ENCODE data around the gene TBCK.

TBCK gene

GRCh38 chr4:106051514-106051913, 264.5 kb downstream of the TBCK start:
- TF ChIP-seq CTCF (conservative IDR thresholded peaks at IDR 0.05; ENCODE audit: low read depth, low read length) = no peak
- no peaks in the 10 kb centered on the region for H3K27me3 ChIP-seq (ENCODE audit: insufficient read depth, low read depth)
- no peaks in the 10 kb centered on the region for H3K4me1 ChIP-seq (ENCODE audit: low read depth, poor library complexity, severe bottlenecking)
- H2AFZ ChIP-seq (ENCODE audit: low read depth) = no peak overlapping the region
- H3K79me2 ChIP-seq (ENCODE audit: insufficient read depth, low read depth) = no peaks in the 10 kb centered on the region
- H3K4me3 ChIP-seq (IDR thresholded peaks at IDR 0.05; ENCODE audit: insufficient read depth, low read depth, low read length) = no peak overlapping the region
- H4K20me1 ChIP-seq (ENCODE audit: insufficient read depth) = no peaks in the 10 kb centered on the region
- no peak overlapping the region for H3K27ac ChIP-seq
- H3K4me2 ChIP-seq = no peak overlapping the region
- H3K36me3 ChIP-seq (ENCODE audit: insufficient read depth) = no peaks in the 10 kb centered on the region
- no peak overlapping the region for H3K9ac ChIP-seq

GRCh38 chr4:106049490-106049889, 266.5 kb downstream of the TBCK start:
- no peak overlapping the region for H3K27ac ChIP-seq
- no peak for TF ChIP-seq CTCF (conservative IDR thresholded peaks at IDR 0.05; ENCODE audit: low read depth, low read length)
- H3K4me1 ChIP-seq (ENCODE audit: low read depth, poor library complexity, severe bottlenecking) = no peaks in the 10 kb centered on the region
- no peaks in the 10 kb centered on the region for H4K20me1 ChIP-seq (ENCODE audit: insufficient read depth)
- no peaks in the 10 kb centered on the region for H3K79me2 ChIP-seq (ENCODE audit: insufficient read depth, low read depth)
- H3K36me3 ChIP-seq (ENCODE audit: insufficient read depth) = no peaks in the 10 kb centered on the region
- no peak overlapping the region for H3K4me2 ChIP-seq
- no peak overlapping the region for H3K4me3 ChIP-seq (IDR thresholded peaks at IDR 0.05; ENCODE audit: insufficient read depth, low read depth, low read length)
- H2AFZ ChIP-seq (ENCODE audit: low read depth) = no peak overlapping the region
- no peaks in the 10 kb centered on the region for H3K27me3 ChIP-seq (ENCODE audit: insufficient read depth, low read depth)
- no peak overlapping the region for H3K9ac ChIP-seq

- Histone ChIP-seq H3K4me3 (IDR thresholded peaks at IDR 0.05; ENCODE audit: insufficient read depth, low read depth, low read length) (no peak overlapping the region), H3K27ac (no peak overlapping the region)
- no peak for TF ChIP-seq CTCF (conservative IDR thresholded peaks at IDR 0.05; ENCODE audit: low read depth, low read length)
Observed at GRCh38 chr4:106048250-106048971, 267.6 kb downstream of the TBCK start.

GRCh38 chr4:106046083-106046482, 269.9 kb downstream of the TBCK start:
- TF ChIP-seq CTCF (conservative IDR thresholded peaks at IDR 0.05; ENCODE audit: low read depth, low read length) = no peak
- no peak overlapping the region for H3K27ac ChIP-seq
- no peak overlapping the region for H3K4me2 ChIP-seq
- H2AFZ ChIP-seq (ENCODE audit: low read depth) = no peak overlapping the region
- H4K20me1 ChIP-seq (ENCODE audit: insufficient read depth) = no peaks in the 10 kb centered on the region
- no peaks in the 10 kb centered on the region for H3K36me3 ChIP-seq (ENCODE audit: insufficient read depth)
- H3K27me3 ChIP-seq (ENCODE audit: insufficient read depth, low read depth) = no peaks in the 10 kb centered on the region
- H3K4me3 ChIP-seq (IDR thresholded peaks at IDR 0.05; ENCODE audit: insufficient read depth, low read depth, low read length) = no peak overlapping the region
- no peaks in the 10 kb centered on the region for H3K79me2 ChIP-seq (ENCODE audit: insufficient read depth, low read depth)
- no peaks in the 10 kb centered on the region for H3K4me1 ChIP-seq (ENCODE audit: low read depth, poor library complexity, severe bottlenecking)
- no peak overlapping the region for H3K9ac ChIP-seq

More at GRCh38 chr4:106048250-106048971, 267.6 kb downstream of the TBCK start:
- no peak overlapping the region for H2AFZ ChIP-seq (ENCODE audit: low read depth)
- no peaks in the 10 kb centered on the region for H3K79me2 ChIP-seq (ENCODE audit: insufficient read depth, low read depth)
- no peaks in the 10 kb centered on the region for H3K27me3 ChIP-seq (ENCODE audit: insufficient read depth, low read depth)
- no peak overlapping the region for H3K9ac ChIP-seq
- H3K4me1 ChIP-seq (ENCODE audit: low read depth, poor library complexity, severe bottlenecking) = no peaks in the 10 kb centered on the region
- H4K20me1 ChIP-seq (ENCODE audit: insufficient read depth) = no peaks in the 10 kb centered on the region
- H3K4me2 ChIP-seq = no peak overlapping the region
- H3K36me3 ChIP-seq (ENCODE audit: insufficient read depth) = no peaks in the 10 kb centered on the region

Data from KMS-11 (cell line).